GM13977 (cell line): ENCODE results near the gene GMDS.

Experiments used
- DNase-seq: peaks from one replicate; pipeline ENCODE4 v3.0.0; 2012; ENCODE audit warnings: low spot score
- CTCF ChIP-seq: IDR thresholded peaks from 2 replicates; pipeline ENCODE4 v1.5.1; 2012; ENCODE audit warnings: mild to moderate bottlenecking, control low read depth; ENCODE audit not compliant: insufficient read depth; ENCODE audit errors: extremely low read depth, missing control alignments
- in situ Hi-C: fragments of 300-500 bp; cut with MboI; formaldehyde crosslinking; loops from one replicate; pipeline ENCODE4 v1.12.0; 2022; ENCODE audit warnings: low sequenced_read_pairs, low pct_unique_long_range_greater_than_20kb, mixed read lengths, inconsistent platforms; ENCODE audit not compliant: unreplicated experiment

The GMDS gene

GRCh38 chr6:2036710-2037023, 208.7 kb downstream of the GMDS start:
- no peak for DNase-seq
- TF ChIP-seq CTCF = no peak
- in situ Hi-C loops = no loop called here

GRCh38 chr6:2035826-2036709, 209.3 kb downstream of the GMDS start:
- in situ Hi-C loops = no loop called here
- no peak for TF ChIP-seq CTCF
- no peak for DNase-seq

GRCh38 chr6:2035046-2035445, 210.4 kb downstream of the GMDS start:
- TF ChIP-seq CTCF = no peak
- in situ Hi-C loops = no loop called here
- DNase-seq = no peak

- DNase-seq = no peak
- no peak for TF ChIP-seq CTCF
- in situ Hi-C loops = no loop called here
Observed at GRCh38 chr6:2034256-2034655, 211.1 kb downstream of the GMDS start.

- TF ChIP-seq CTCF = no peak
- no peak for DNase-seq
- in situ Hi-C loops = no loop called here
Observed at GRCh38 chr6:2033544-2033943, 211.9 kb downstream of the GMDS start.

GRCh38 chr6:2030682-2031244, 214.6 kb downstream of the GMDS start:
- in situ Hi-C loops = no loop called here
- DNase-seq = no peak
- no peak for TF ChIP-seq CTCF

- no peak for DNase-seq
- no peak for TF ChIP-seq CTCF
- in situ Hi-C loops = no loop called here
Observed at GRCh38 chr6:2029952-2030351, 215.5 kb downstream of the GMDS start.
